HEK293 (cell line): ENCODE data around the gene HMG20A.

ENCODE experiments used
- CTCF ChIP-seq: fragments of 450-650 bp; formaldehyde crosslinking; IDR thresholded peaks from 2 replicates; pipeline ENCODE4 v1.5.1; 2016; ENCODE audit warnings: missing biosample characterization, missing genetic modification characterization
- MEIS1 ChIP-seq: sonication (generic); formaldehyde crosslinking; IDR thresholded peaks from 2 replicates; pipeline ENCODE4 v1.8.1; 2022; ENCODE audit warnings: missing genetic modification reagents, mild to moderate bottlenecking, borderline replicate concordance
- PATZ1 ChIP-seq: fragments of 450-650 bp; formaldehyde crosslinking; IDR thresholded peaks from 2 replicates; pipeline ENCODE4 v1.5.1; 2016; ENCODE audit warnings: missing biosample characterization, missing genetic modification characterization
- PRDM10 ChIP-seq: fragments of 450-650 bp; formaldehyde crosslinking; IDR thresholded peaks from 2 replicates; pipeline ENCODE4 v1.5.1; 2016; ENCODE audit warnings: missing biosample characterization, missing genetic modification characterization
- REST ChIP-seq: fragments of 450-650 bp; formaldehyde crosslinking; IDR thresholded peaks from 2 replicates; pipeline ENCODE4 v1.5.1; 2016; ENCODE audit warnings: missing biosample characterization, missing genetic modification characterization
- TCF7L2 ChIP-seq: IDR thresholded peaks from 2 replicates; pipeline ENCODE4 v1.6.1; 2011; ENCODE audit warnings: low read depth, mild to moderate bottlenecking, inconsistent platforms, low read length, moderate library complexity, borderline replicate concordance
- ZBTB1 ChIP-seq: fragments of 450-650 bp; formaldehyde crosslinking; IDR thresholded peaks from 2 replicates; pipeline ENCODE4 v1.5.1; 2016; ENCODE audit warnings: missing biosample characterization, missing genetic modification characterization
- ZNF18 ChIP-seq: fragments of 450-650 bp; formaldehyde crosslinking; IDR thresholded peaks from 2 replicates; pipeline ENCODE4 v1.5.1; 2016; ENCODE audit warnings: missing biosample characterization, missing genetic modification characterization
- ZNF398 ChIP-seq: fragments of 450-650 bp; formaldehyde crosslinking; IDR thresholded peaks from 2 replicates; pipeline ENCODE4 v1.5.1; 2017; ENCODE audit warnings: missing biosample characterization, missing genetic modification characterization
- ZNF544 ChIP-seq: fragments of 450-650 bp; formaldehyde crosslinking; IDR thresholded peaks from 2 replicates; pipeline ENCODE4 v1.5.0; 2017; ENCODE audit warnings: missing biosample characterization, missing genetic modification characterization
- ZNF626 ChIP-seq: fragments of 450-650 bp; sonication (Bioruptor Pico); formaldehyde crosslinking; IDR thresholded peaks from 2 replicates; pipeline ENCODE4 v1.5.1; 2018; ENCODE audit warnings: missing biosample characterization, missing genetic modification characterization, inconsistent platforms

GRCh38 chr15:77457905-77458265, 37.2 kb downstream of the HMG20A start:
- no peak for TF ChIP-seq ZNF398 (tag by site-specific recombination)
- no peak for TF ChIP-seq ZBTB1 (tag by site-specific recombination)
- no peak for TF ChIP-seq ZNF626 (tag by site-specific recombination)
- no peak for TF ChIP-seq PRDM10
- TF ChIP-seq ZNF18 (tag by site-specific recombination): no peak
- no peak for TF ChIP-seq CTCF
- TF ChIP-seq ZNF544 (tag by site-specific recombination): no peak
- no peak for TF ChIP-seq REST (tag by site-specific recombination)
- TF ChIP-seq PATZ1 (tag by site-specific recombination): no peak
- TF ChIP-seq MEIS1 (CRISPR knock-in tag): no peak
- TF ChIP-seq TCF7L2: no peak
